Effector CD8-positive, alpha-beta T cell (primary cell): ENCODE results near the gene SCYGR1.
"Not testable (repeated sequence)": the region's sequence is repeated elsewhere in the genome, so short reads cannot be mapped to it uniquely, and the experiment has no call there.

Experiments
- DNase-seq: peaks from one replicate; lab custom pipeline; 2025; lab: John Stamatoyannopoulos, UW
- total RNA-seq, 4 experiments: gene quantifications; one replicate each; lab custom pipeline; 2026; lab: John Stamatoyannopoulos, UW

Gene SCYGR1
- 0 reads per million in 4 experiments for total RNA-seq

- DNase-seq, result not testable (repeated sequence)
These were observed at the start of gene SCYGR1 for GRCh38 chr2:227387583-227387982. Gene SCYGR1, minus strand, starts transcription at chr2:227387949. Its CDS starts 0 bp downstream, at chr2:227387949.

DNA sequence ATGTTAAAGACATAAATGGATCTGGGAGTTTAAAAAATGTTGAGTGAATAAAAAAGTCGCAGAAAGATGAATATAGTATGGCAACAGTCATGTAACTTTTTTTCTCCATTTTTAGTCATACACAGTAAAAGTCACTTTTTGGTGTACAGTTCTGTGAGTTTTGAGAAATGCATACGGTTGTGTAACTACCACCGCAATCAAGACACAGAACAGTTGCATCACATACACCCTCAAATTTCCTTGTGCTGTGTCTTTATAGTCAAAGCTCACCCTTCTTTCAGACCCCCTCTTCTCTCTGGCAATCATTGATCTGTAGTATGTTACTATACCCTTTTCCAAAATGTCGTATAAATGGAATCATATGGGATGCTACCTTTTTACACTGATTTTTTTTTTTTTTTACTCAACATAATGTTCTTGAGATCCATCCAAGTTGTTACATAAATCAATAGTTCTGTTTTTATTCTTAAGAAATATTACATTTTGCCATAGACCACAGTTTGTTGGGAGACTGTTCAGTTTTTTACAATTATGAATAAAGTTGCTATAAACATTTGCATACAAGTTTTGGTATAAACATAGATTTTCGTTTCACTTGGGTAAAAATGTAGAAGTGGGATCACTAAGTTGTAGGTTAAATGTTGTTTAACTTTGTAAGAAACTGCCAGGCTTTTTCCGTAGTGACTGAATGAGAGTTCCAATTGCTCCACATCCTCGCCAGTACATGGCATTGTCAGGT lies 48.9 kb upstream of the SCYGR1 start:
- DNase-seq, result no peak

DNA sequence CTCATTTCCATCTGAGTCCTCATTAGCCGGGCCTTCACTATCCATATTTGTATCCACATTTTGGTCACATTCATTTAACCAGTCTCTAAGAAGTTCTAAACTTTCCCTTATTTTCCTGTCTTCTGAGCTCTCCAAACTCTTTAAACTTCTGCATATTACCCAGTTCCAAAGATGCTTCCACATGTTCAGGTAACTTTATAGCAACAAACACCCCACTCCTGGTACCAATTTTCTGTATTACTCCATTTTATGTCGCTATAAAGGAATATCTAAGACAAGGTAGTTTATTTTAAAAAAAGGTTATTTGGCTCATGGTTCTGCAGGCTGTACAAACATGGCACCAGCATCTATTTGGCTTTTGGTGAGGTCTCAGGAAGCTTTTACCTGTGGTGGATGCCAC lies 45.4 kb upstream of the SCYGR1 start:
- DNase-seq, result no peak

GRCh38 chr2:227430639-227431038 lies 42.9 kb upstream of the SCYGR1 start:
- DNase-seq, result no peak

GRCh38 chr2:227428731-227429285 lies 41.1 kb upstream of the SCYGR1 start:
- no peak for DNase-seq

DNA sequence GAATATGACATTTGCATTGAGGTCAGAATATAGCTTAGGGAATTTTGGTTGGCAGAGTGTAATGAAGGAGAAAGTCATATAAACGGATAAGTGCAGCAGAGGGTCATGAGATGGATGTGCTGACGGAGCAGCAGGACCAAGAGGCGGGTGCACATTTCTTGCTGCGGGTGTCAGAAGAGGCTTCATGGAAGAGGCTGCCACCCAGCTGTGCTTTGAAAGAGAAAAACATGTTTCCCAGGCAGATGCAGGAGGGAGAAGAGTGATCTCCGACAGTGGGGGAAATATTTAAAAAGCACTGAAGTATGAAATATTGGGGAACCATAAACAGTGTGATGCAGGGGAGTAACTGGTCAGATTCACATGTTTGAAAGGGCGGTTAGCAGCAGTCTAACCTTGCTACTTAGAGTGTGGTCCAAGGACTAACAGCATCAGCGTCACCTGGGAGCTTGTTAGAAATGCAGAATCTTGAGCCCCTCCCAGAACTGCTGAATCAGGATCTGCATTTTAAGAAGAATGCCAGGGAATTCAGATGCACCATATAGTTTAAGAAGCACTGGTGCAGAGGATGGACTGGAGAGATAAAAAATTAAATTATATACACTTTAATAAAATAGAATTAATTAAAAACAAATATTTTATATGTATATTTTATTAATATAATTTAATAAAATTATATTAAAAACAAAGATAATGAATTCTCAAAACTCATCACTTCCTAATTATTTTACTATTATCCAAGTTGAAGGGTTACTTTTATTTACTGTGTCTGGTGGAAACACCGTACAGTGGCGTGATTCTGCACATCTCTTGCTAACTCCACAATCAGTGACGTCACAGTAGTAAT lies 36.1 kb upstream of the SCYGR1 start:
- no peak for DNase-seq

DNA sequence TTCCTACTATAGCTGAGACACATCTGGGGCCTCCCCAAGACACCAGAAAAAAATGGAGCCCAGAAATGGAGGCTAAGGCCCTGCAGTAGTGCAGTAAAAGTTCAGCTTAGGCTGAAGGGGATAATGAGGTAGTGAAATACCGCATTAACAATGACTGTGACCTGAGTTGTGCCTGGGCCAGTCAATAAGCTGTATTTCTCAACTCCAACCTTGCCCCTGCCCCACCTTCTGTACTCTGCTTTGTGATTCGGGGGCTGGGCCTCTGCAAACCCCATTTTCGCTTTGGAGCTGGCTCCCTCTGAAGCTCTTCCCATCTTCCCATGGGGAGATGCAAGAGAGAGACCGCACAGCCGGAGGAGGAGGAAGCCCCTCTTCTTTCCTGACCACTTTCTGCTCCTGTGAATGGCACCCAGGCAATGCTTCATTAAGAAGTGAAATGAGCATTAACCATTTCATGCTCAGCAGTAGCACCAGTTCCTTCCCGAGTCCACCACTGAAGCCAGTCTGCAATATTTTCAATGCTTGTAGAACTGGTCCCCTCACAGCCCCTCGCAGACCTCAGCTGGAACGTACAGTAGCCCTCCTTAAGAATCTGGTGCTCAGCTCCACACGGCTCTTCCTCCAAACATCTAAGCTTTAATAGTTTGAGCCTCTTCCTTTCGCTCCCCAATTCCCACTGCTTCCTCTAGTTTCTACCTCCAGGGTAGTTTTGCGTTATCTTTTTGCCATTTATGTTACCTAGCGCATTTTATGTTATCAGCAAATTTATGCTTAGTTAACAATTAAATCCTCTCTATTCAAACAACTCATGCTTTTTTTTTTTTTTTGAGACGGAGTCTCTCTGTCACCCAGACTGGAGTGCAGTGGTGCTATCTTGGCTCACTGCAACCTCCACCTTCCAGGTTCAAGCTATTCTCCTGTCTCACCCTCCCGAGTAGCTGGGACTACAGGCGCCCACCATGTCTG lies 32.6 kb upstream of the SCYGR1 start:
- DNase-seq, result no peak

GRCh38 chr2:227416701-227417100 lies 29.0 kb upstream of the SCYGR1 start:
- DNase-seq, result no peak

- no peak for DNase-seq
These were observed 28.0 kb upstream of the SCYGR1 start for GRCh38 chr2:227415538-227416424.

DNA sequence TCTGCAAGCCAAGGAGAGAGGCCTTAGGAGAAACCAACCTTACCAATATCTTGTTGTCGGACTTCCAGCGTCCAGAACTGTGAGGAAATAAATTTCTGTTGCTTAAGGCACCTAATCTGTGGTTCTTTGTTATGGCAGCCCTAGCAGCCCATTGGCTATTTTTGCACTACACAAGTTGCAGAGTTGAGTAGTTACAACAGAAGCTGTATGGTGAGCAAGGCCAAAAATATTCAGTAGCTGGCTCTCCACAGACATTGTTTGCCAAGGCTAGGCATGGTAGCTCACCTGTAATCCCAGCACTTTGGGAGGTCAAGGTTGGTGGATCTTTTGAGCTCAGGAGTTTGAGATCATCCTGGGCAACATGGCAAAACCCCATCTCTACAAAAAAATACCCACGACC lies 27.1 kb upstream of the SCYGR1 start:
- no peak for DNase-seq

DNA sequence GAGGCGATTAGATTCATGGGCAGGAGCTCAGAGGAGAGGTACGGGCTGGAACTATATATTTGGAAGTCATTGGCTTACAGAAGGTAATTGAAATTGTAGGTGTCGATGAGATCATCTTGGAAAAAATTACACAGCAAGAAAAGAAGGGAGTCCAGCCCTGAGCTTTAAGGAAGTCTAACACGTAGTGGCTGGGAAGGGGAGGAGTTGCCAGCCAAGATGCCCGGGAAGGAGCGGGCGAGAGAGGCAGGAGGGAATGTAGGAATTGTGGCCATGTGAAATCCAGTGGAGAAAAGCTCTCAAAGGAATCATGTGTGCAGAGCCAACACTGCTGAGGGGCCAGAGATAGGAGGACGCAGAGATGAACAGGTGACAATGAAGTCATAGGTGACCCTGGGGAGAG lies 25.6 kb upstream of the SCYGR1 start:
- DNase-seq, result no peak

- DNase-seq, result no peak
These were observed 25.1 kb upstream of the SCYGR1 start for GRCh38 chr2:227412877-227413276.

DNA sequence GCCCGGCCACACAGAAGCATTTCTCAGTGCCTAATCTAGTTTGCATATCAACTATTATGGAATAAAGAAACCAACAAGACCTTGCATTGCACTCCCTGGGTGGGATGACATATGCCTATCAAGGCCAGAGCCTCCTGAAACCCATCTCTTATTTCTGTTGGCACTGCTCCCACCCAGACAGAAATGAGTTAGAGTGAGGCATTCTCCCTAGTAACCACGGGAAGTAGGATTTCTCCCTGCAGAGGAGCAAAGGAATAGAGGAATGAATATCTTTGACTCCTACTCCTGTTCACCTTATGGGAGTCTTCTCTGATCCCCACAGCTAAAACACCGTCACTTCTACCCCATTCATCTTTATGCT lies 24.2 kb upstream of the SCYGR1 start:
- no peak for DNase-seq

- no peak for DNase-seq
These were observed 23.7 kb upstream of the SCYGR1 start for GRCh38 chr2:227411320-227411989.

DNA sequence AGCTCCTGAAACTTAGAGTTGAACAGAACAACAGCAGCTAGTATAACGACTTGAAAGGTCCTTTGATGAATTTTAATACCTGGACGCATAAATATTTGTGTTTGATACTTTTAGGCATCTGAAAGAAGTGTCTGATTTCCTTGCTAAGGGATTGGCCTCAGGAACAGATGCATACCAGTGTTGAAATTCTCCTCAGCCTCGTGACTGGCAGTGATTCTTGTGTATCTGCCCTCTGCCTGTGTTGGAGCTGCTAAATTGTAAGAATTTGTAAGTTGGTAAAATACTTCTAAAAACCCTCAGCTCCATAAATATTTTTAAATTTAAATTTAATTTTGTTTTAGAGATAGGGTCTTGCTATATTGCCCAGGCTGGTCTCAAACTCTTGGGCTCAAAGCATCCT lies 22.4 kb upstream of the SCYGR1 start:
- no peak for DNase-seq

GRCh38 chr2:227407591-227408151 lies 19.9 kb upstream of the SCYGR1 start:
- DNase-seq, result no peak

DNA sequence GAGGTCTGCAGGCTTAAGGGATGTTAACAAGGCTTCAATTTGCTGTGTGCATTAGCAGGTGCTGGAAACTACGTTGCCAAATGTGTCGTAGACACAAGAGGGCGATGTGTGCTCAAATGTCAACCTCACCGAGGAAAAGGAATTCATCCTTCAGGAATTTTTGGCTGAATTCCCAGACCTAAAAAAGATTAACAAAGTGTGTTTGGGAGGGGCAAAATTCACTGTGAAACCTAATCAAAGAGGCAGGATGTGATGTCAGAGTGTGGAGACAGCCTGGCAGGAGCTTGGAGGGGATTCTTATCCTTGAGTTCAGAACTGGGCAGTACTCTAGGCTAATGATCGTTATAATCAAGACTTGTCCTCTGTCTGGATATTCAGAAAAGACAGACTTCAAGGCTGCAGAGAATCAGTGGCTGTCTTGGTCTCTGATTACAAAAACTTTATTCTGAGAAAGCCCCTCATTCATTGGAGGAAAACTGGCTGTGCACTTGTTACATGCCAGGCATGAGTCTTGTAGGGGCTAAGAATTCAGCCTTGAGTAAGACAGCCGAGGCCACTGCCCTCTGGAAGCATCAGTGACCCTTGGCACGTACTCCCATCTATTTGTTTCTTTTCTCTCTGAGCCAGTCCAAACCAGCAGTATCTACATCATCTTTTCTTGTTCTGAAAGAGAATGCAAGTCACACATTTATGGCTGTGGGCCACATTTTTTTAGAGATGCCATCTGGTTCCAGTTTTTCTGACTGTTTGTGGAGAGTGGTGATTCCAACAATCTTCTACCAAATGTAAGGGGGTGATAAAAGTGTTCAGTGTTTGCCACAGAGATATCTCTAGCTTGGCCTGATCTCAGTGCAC lies 18.7 kb upstream of the SCYGR1 start:
- no peak for DNase-seq

DNA sequence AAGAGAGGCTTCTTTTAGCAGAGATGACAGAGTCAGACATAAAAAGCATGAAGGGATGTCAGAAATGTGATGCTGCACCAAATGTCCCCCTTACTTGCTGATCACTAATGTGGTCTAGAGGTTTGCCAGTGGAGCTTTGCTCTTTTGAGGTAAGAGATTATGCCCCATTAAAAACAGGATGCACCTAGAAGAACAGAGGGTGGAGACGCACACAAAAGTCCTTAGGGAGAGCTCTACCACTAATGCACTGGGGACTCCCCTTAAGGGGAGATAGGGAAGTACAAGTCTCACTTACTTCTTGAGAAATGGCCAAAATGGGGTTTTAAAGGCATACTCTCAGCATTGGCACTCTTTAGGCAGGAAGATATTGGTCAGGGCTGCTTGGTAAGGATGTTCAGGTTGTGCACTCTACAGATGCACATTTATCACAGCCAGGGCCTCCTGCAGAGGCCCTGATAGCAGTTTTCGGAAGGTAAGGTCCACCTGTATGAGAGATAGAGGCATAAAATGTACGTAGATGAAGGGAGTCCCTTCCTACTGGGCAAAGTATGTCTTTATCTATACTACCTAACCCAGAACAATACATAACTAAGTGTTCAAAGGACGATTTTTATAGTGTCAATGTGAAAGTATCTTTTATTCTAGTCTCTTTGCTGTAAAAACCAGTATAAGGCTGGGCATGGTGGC lies 17.0 kb upstream of the SCYGR1 start:
- DNase-seq, result no peak
